ENCODE measurements around the gene FOXG1. TPM values are rescaled to one million over a fixed set of nuclear protein-coding genes. Genes with fewer than 3 reads are reported as not detected.

The FOXG1 gene
- total and polyA plus RNA-seq, 2 of the 4 experiments (the other 2 are of a cell fraction): not detected

- peaks cover 9% of the 10 kb centered on the region for H3K9me3 ChIP-seq (ENCODE audit: control insufficient read depth, insufficient read depth, low read length)
- H3K79me1 ChIP-seq (ENCODE audit: low read depth in 1 of 2, low read length in 2 of 2): no peaks in the 10 kb centered on the region
- no peak for DNase-seq
- H4K8ac ChIP-seq (ENCODE audit: low read depth in 2 of 2, low read length in 2 of 2): no peak overlapping the region
- no peak overlapping the region for H3K4ac ChIP-seq (ENCODE audit: low read depth, low read length)
- no peak overlapping the region for H3K14ac ChIP-seq (replicated peaks; ENCODE audit: low read depth, low read length)
- no peaks in the 10 kb centered on the region for H4K20me1 ChIP-seq (ENCODE audit: insufficient read depth, low read length)
- in situ Hi-C loops (cut with MboI; ENCODE audit: low sequenced_read_pairs) (loop anchor here (10.0 to 25.0 kb wide), 2 partner anchors 454 to 1241 kb away; no protein-coding TSS in a partner anchor), intact Hi-C loops (cut with micrococcal nuclease) (no loop called here), dilution Hi-C loops (cut with HindIII; ENCODE audit: low sequenced_read_pairs, unreplicated experiment) (no loop called here)
- no peaks in the 10 kb centered on the region for H3K9me1 ChIP-seq (ENCODE audit: insufficient read depth, low read length)
- no peak overlapping the region for H3K56ac ChIP-seq (ENCODE audit: extremely low read depth, insufficient read depth, low read length)
- H3K18ac ChIP-seq (ENCODE audit: low read depth, low read length): no peak overlapping the region
- H2AK9ac ChIP-seq (replicated peaks; ENCODE audit: low read depth, low read length, poor library complexity): no peak overlapping the region
- ChIA-PET POLR2A (ENCODE audit: unreplicated experiment) (no interaction called here), CTCF (no interaction called here)
- H3K36me3 ChIP-seq (ENCODE audit: control insufficient read depth, insufficient read depth, low read length): no peaks in the 10 kb centered on the region
- no peak for ATAC-seq (ENCODE audit: low read depth)
- no peak overlapping the region for H2AFZ ChIP-seq (replicated peaks; ENCODE audit: low read length, poor library complexity)
- H2BK20ac ChIP-seq (ENCODE audit: low read depth, low read length): no peak overlapping the region
- TF ChIP-seq RAD21 (IDR thresholded peaks at IDR 0.05; ENCODE audit: low read length) (no peak), MXI1 (IDR thresholded peaks at IDR 0.05; ENCODE audit: borderline replicate concordance, low read depth, low read length) (no peak), NFE2L2 (IDR thresholded peaks at IDR 0.05; ENCODE audit: low read depth, low read length) (no peak), BHLHE40 (IDR thresholded peaks at IDR 0.05; ENCODE audit: low read depth, low read length) (no peak), MAFK (IDR thresholded peaks at IDR 0.05; ENCODE audit: low read depth, low read length) (no peak), CHD1 (IDR thresholded peaks at IDR 0.05; ENCODE audit: low read depth, low read length) (no peak), RFX5 (IDR thresholded peaks at IDR 0.05; ENCODE audit: low read depth, low read length) (no peak), FOS (IDR thresholded peaks at IDR 0.05; ENCODE audit: low read depth, low read length) (no peak), ELK1 (IDR thresholded peaks at IDR 0.05; ENCODE audit: borderline replicate concordance, low read depth, low read length) (no peak), MAZ (IDR thresholded peaks at IDR 0.05; ENCODE audit: borderline replicate concordance, low read depth, low read length) (no peak), POLR2A (IDR thresholded peaks at IDR 0.05; ENCODE audit: low read depth, low read length) (no peak)
- no peak overlapping the region for H3K4me2 ChIP-seq (ENCODE audit: low read depth, low read length)
- H2BK15ac ChIP-seq (ENCODE audit: low read depth, low read length): no peak overlapping the region
- H3K27ac ChIP-seq (ENCODE audit: insufficient read depth, low read length): no peak overlapping the region
- no CpG with 5 or more reads among the region's 1 CpG for WGBS, 2 experiments (ENCODE audit: extremely low coverage in 2 of 2, insufficient read length in 1 of 2)
- H3K9ac ChIP-seq (ENCODE audit: low read depth, low read length): no peak overlapping the region
- no peak overlapping the region for H2BK5ac ChIP-seq (ENCODE audit: low read depth, low read length, poor library complexity, severe bottlenecking)
- H3K27me3 ChIP-seq (ENCODE audit: control insufficient read depth, insufficient read depth, low read length): peaks cover 60% of the 10 kb centered on the region
- BruUV-seq (replicated peaks): no TSS peak
- no peak overlapping the region for H2AK5ac ChIP-seq (ENCODE audit: low read depth, low read length)
- no peak overlapping the region for H2BK120ac ChIP-seq (ENCODE audit: low read depth, low read length)
- no peak overlapping the region for H4K5ac ChIP-seq (ENCODE audit: low read depth, low read length)
- H3K23ac ChIP-seq (ENCODE audit: low read depth, low read length): no peak overlapping the region
- H3K4me1 ChIP-seq (ENCODE audit: control insufficient read depth, insufficient read depth, low read length): no peaks in the 10 kb centered on the region; the same call in 1 of the 2 replicates
- no peak overlapping the region for H3K4me3 ChIP-seq (ENCODE audit: insufficient read depth, low read depth, low read length)
- H4K91ac ChIP-seq (ENCODE audit: insufficient read depth, low read depth, low read length): no peak overlapping the region
Measured at GRCh38 chr14:28771168-28771567, 4.6 kb downstream of the FOXG1 start.
